ENCODE results near the gene FLRT1. TPM values are rescaled to one million over a fixed set of nuclear protein-coding genes. Genes with fewer than 3 reads are reported as not detected.

FLRT1 gene
- total and polyA plus RNA-seq, 2 donors (not counting 1 experiment from before 2014, with no cell fraction given) = 0.02 to 0.17 TPM

DNA sequence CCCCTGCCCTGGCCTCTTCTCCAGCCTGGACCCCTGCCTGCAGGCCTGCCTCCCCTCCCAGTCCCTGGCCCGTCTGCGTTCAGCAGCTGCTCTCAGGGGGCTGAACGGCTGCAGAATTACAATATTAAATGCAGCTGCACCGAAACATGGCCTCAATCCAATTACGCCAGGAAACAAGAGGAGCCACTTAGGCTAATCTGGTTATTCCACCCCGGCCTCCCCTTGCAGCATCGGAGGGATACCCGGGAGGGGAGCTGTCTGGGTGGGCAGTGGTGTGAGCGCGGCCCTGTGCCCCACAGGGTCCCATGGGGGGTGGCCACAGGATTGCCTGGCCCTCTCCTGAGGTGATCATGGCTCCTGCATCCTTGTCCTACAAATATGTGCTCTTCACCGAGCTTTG is 42.6 kb downstream of the FLRT1 start:
- Histone ChIP-seq H3K9ac (ENCODE audit: insufficient read depth, low read length) (no peak overlapping the region), H3K79me2 (ENCODE audit: control insufficient read depth, insufficient read depth, low read length) (no peaks in the 10 kb centered on the region), H3K9me3 (ENCODE audit: control insufficient read depth, insufficient read depth, low read depth, low read length) (no peaks in the 10 kb centered on the region), H3K4me1 (ENCODE audit: control insufficient read depth, extremely low read depth, insufficient read depth, low read length) (no peaks in the 10 kb centered on the region), H3K4me2 (ENCODE audit: extremely low read depth, insufficient read depth, low read length) (no peak overlapping the region), H3K27me3 (ENCODE audit: control insufficient read depth, insufficient read depth, low read length) (peaks cover 4% of the 10 kb centered on the region), H2AFZ (ENCODE audit: low read length) (no peak overlapping the region), H3K4me3 (replicated peaks in 1 of 4; ENCODE audit: control extremely low read depth in 1 of 4, insufficient read depth in 1 of 4, low read depth in 3 of 4, low read length in 4 of 4) (no peak overlapping the region), H3K27ac (ENCODE audit: insufficient read depth, low read length) (no peak overlapping the region), H3K36me3 (ENCODE audit: control insufficient read depth, insufficient read depth, low read length) (no peaks in the 10 kb centered on the region), H4K20me1 (ENCODE audit: control insufficient read depth, extremely low read depth, insufficient read depth, low read length) (no peaks in the 10 kb centered on the region)
- no peak for TF ChIP-seq EZH2 (IDR thresholded peaks at IDR 0.05; ENCODE audit: low read length, missing control alignments)
- TF ChIP-seq, protein P1, sequence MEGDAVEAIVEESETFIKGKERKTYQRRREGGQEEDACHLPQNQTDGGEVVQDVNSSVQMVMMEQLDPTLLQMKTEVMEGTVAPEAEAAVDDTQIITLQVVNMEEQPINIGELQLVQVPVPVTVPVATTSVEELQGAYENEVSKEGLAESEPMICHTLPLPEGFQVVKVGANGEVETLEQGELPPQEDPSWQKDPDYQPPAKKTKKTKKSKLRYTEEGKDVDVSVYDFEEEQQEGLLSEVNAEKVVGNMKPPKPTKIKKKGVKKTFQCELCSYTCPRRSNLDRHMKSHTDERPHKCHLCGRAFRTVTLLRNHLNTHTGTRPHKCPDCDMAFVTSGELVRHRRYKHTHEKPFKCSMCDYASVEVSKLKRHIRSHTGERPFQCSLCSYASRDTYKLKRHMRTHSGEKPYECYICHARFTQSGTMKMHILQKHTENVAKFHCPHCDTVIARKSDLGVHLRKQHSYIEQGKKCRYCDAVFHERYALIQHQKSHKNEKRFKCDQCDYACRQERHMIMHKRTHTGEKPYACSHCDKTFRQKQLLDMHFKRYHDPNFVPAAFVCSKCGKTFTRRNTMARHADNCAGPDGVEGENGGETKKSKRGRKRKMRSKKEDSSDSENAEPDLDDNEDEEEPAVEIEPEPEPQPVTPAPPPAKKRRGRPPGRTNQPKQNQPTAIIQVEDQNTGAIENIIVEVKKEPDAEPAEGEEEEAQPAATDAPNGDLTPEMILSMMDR (conservative IDR thresholded peaks at IDR 0.05 in 1 of 2, IDR thresholded peaks at IDR 0.05 in 1 of 2; ENCODE audit: low read depth in 1 of 2, low read length in 2 of 2) = no peak
- no peak for DNase-seq (ENCODE audit: low read depth in 2 of 2)

DNA sequence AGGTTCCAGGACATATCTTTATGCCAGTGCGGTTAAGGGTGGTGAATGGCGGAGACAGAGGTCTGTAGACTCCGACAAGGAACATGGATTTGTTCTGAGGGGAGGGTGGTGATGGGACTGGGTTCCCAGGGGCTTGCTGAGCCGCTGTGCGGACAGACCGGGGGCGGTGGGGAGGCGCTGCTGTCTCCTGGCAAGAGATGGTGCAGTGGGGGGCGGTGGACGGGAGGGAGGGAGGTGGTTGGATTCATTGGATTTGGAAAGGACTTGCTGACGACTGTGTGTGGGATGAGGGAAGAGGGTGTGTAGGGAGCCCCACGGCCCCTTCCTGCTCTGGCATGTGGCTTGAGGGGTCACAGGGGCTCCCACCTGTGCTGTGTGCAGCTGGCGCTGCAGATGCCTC is 43.2 kb downstream of the FLRT1 start:
- no peaks in the 10 kb centered on the region for H3K36me3 ChIP-seq (ENCODE audit: control insufficient read depth, insufficient read depth, low read length)
- no peaks in the 10 kb centered on the region for H3K4me1 ChIP-seq (ENCODE audit: control insufficient read depth, extremely low read depth, insufficient read depth, low read length)
- H3K9me3 ChIP-seq (ENCODE audit: control insufficient read depth, insufficient read depth, low read depth, low read length) = no peaks in the 10 kb centered on the region
- H3K27ac ChIP-seq (ENCODE audit: insufficient read depth, low read length) = no peak overlapping the region
- no peak overlapping the region for H3K9ac ChIP-seq (ENCODE audit: insufficient read depth, low read length)
- TF ChIP-seq, protein P1 (conservative IDR thresholded peaks at IDR 0.05 in 1 of 2, IDR thresholded peaks at IDR 0.05 in 1 of 2; ENCODE audit: low read depth in 1 of 2, low read length in 2 of 2) = no peak
- no peak for TF ChIP-seq EZH2 (IDR thresholded peaks at IDR 0.05; ENCODE audit: low read length, missing control alignments)
- no peaks in the 10 kb centered on the region for H3K79me2 ChIP-seq (ENCODE audit: control insufficient read depth, insufficient read depth, low read length)
- peaks cover 4% of the 10 kb centered on the region for H3K27me3 ChIP-seq (ENCODE audit: control insufficient read depth, insufficient read depth, low read length)
- no peaks in the 10 kb centered on the region for H4K20me1 ChIP-seq (ENCODE audit: control insufficient read depth, extremely low read depth, insufficient read depth, low read length)
- DNase-seq (ENCODE audit: low read depth in 2 of 2) = no peak
- H3K4me3 ChIP-seq (replicated peaks in 1 of 4; ENCODE audit: control extremely low read depth in 1 of 4, insufficient read depth in 1 of 4, low read depth in 3 of 4, low read length in 4 of 4) = no peak overlapping the region
- no peak overlapping the region for H2AFZ ChIP-seq (ENCODE audit: low read length)
- H3K4me2 ChIP-seq (ENCODE audit: extremely low read depth, insufficient read depth, low read length) = no peak overlapping the region

DNA sequence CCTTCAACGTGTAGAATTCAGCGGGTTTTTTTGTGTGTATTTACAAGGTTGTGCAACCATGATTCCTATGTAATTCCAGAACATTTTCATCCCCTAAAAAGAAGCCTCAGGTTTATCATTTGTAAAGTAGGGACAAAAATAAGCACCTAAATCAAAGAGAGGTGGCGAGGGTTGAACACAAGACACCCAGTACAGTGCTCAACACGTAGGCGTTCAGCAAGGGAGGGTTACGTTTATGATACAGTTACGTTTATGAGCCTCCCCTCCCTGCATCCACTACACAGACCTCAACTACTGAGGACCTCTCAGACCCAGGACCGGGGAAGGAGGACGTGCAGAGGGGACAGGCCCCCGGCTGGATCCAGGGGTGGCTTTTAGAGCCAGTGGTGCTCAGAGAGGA is 44.7 kb downstream of the FLRT1 start:
- no peak overlapping the region for H2AFZ ChIP-seq (ENCODE audit: low read length)
- no peaks in the 10 kb centered on the region for H3K36me3 ChIP-seq (ENCODE audit: control insufficient read depth, insufficient read depth, low read length)
- no peak overlapping the region for H3K9ac ChIP-seq (ENCODE audit: insufficient read depth, low read length)
- no peaks in the 10 kb centered on the region for H3K79me2 ChIP-seq (ENCODE audit: control insufficient read depth, insufficient read depth, low read length)
- no peak for DNase-seq (ENCODE audit: low read depth in 2 of 2)
- no peak overlapping the region for H3K4me2 ChIP-seq (ENCODE audit: extremely low read depth, insufficient read depth, low read length)
- H3K4me1 ChIP-seq (ENCODE audit: control insufficient read depth, extremely low read depth, insufficient read depth, low read length) = no peaks in the 10 kb centered on the region
- TF ChIP-seq, protein P1 (conservative IDR thresholded peaks at IDR 0.05 in 1 of 2, IDR thresholded peaks at IDR 0.05 in 1 of 2; ENCODE audit: low read depth in 1 of 2, low read length in 2 of 2) = no peak
- TF ChIP-seq EZH2 (IDR thresholded peaks at IDR 0.05; ENCODE audit: low read length, missing control alignments) = no peak
- no peaks in the 10 kb centered on the region for H3K9me3 ChIP-seq (ENCODE audit: control insufficient read depth, insufficient read depth, low read depth, low read length)
- no peak overlapping the region for H3K4me3 ChIP-seq (replicated peaks in 1 of 4; ENCODE audit: control extremely low read depth in 1 of 4, insufficient read depth in 1 of 4, low read depth in 3 of 4, low read length in 4 of 4)
- peaks cover 4% of the 10 kb centered on the region for H3K27me3 ChIP-seq (ENCODE audit: control insufficient read depth, insufficient read depth, low read length)
- H3K27ac ChIP-seq (ENCODE audit: insufficient read depth, low read length) = no peak overlapping the region
- H4K20me1 ChIP-seq (ENCODE audit: control insufficient read depth, extremely low read depth, insufficient read depth, low read length) = no peaks in the 10 kb centered on the region

Data from fibroblast of lung (primary cell).